Endometrium (tissue), 2 donors: ENCODE results near the gene ATAD1.
"Not testable (repeated sequence)": the region's sequence is repeated elsewhere in the genome, so short reads cannot be mapped to it uniquely, and the experiment has no call there.

Experiments
- FAIRE-seq: peaks from 2 replicates; lab custom pipeline; 2012; peaks lifted over from hg19 to GRCh38; lab: Jason Lieb, UNC
- donor health status: control.
- donor health status: control.

Gene ATAD1

GRCh38 chr10:87753995-87754866 is 63.8 kb downstream of the ATAD1 start:
- FAIRE-seq: no peak

- FAIRE-seq: no peak
Observed at GRCh38 chr10:87752566-87752965, 65.5 kb downstream of the ATAD1 start.

GRCh38 chr10:87751274-87751673 is 66.8 kb downstream of the ATAD1 start:
- FAIRE-seq: no peak

GRCh38 chr10:87750817-87751216 is 67.2 kb downstream of the ATAD1 start:
- FAIRE-seq: no peak

GRCh38 chr10:87750001-87750671 is 67.9 kb downstream of the ATAD1 start:
- FAIRE-seq: no peak

GRCh38 chr10:87748244-87748643 is 69.8 kb downstream of the ATAD1 start:
- not testable (repeated sequence) for FAIRE-seq

GRCh38 chr10:87746911-87747310 is 71.1 kb downstream of the ATAD1 start:
- no peak for FAIRE-seq

- no peak for FAIRE-seq
Observed at GRCh38 chr10:87744606-87745005, 73.4 kb downstream of the ATAD1 start.

- FAIRE-seq: not testable (repeated sequence)
Observed at GRCh38 chr10:87742992-87743610, 74.9 kb downstream of the ATAD1 start.

GRCh38 chr10:87740254-87740655 is 77.8 kb downstream of the ATAD1 start:
- FAIRE-seq: no peak

GRCh38 chr10:87739703-87740102 is 78.3 kb downstream of the ATAD1 start:
- FAIRE-seq: no peak

- not testable (repeated sequence) for FAIRE-seq
Observed at GRCh38 chr10:87738253-87738652, 79.8 kb downstream of the ATAD1 start.

- no peak for FAIRE-seq
Observed at GRCh38 chr10:87734987-87735827, 82.8 kb downstream of the ATAD1 start.

- no peak for FAIRE-seq
Observed at GRCh38 chr10:87733081-87733480, 84.9 kb downstream of the ATAD1 start.

- FAIRE-seq: no peak
Observed at GRCh38 chr10:87729940-87730339, 88.1 kb downstream of the ATAD1 start.

- FAIRE-seq: no peak
Observed at GRCh38 chr10:87724789-87725188, 93.2 kb downstream of the ATAD1 start.

GRCh38 chr10:87723500-87723899 is 94.5 kb downstream of the ATAD1 start:
- no peak for FAIRE-seq

GRCh38 chr10:87722716-87723115 is 95.3 kb downstream of the ATAD1 start:
- no peak for FAIRE-seq

- FAIRE-seq: no peak
Observed at GRCh38 chr10:87721781-87722180, 96.2 kb downstream of the ATAD1 start.

- FAIRE-seq: no peak
Observed at GRCh38 chr10:87720665-87721064, 97.4 kb downstream of the ATAD1 start.

- FAIRE-seq: no peak
Observed at GRCh38 chr10:87716348-87716670, 101.7 kb downstream of the ATAD1 start.
